ENCODE results near the gene ZDHHC24.

ZDHHC24 gene

GRCh38 chr11:66510990-66511339 is 34.9 kb downstream of the ZDHHC24 start:
- DNase-seq (ENCODE audit: insufficient read length, low spot score) = no peak
- TF ChIP-seq CTCF (IDR thresholded peaks at IDR 0.05; ENCODE audit: insufficient read depth, missing control alignments) = no peak
- FAIRE-seq = no peak

GRCh38 chr11:66510271-66510989 is 35.4 kb downstream of the ZDHHC24 start, which contains the start of gene BBS1:
Gene BBS1, plus strand, starts transcription at chr11:66510635. Its CDS starts 25 bp downstream, at chr11:66510660.
- no peak for TF ChIP-seq CTCF (IDR thresholded peaks at IDR 0.05; ENCODE audit: insufficient read depth, missing control alignments)
- DNase-seq (ENCODE audit: insufficient read length, low spot score) (peak; percentile 81), FAIRE-seq (no peak)

- DNase-seq (ENCODE audit: insufficient read length, low spot score) = no peak
Observed at GRCh38 chr11:66509131-66509561, 36.7 kb downstream of the ZDHHC24 start.

GRCh38 chr11:66505276-66505816 is 40.5 kb downstream of the ZDHHC24 start:
- FAIRE-seq (no peak), DNase-seq (ENCODE audit: insufficient read length, low spot score) (no peak)
- TF ChIP-seq CTCF (IDR thresholded peaks at IDR 0.05; ENCODE audit: insufficient read depth, missing control alignments) = no peak

More at GRCh38 chr11:66509131-66509561, 36.7 kb downstream of the ZDHHC24 start:
- no peak for TF ChIP-seq CTCF (IDR thresholded peaks at IDR 0.05; ENCODE audit: insufficient read depth, missing control alignments)
- no peak for FAIRE-seq

GRCh38 chr11:66498506-66498905 is 47.3 kb downstream of the ZDHHC24 start:
- FAIRE-seq (no peak), DNase-seq (ENCODE audit: insufficient read length, low spot score) (no peak)

GRCh38 chr11:66497206-66497605 is 48.6 kb downstream of the ZDHHC24 start:
- FAIRE-seq = no peak
- TF ChIP-seq CTCF (IDR thresholded peaks at IDR 0.05; ENCODE audit: insufficient read depth, missing control alignments) = no peak
- DNase-seq (ENCODE audit: insufficient read length, low spot score) = no peak

More at GRCh38 chr11:66498506-66498905, 47.3 kb downstream of the ZDHHC24 start:
- no peak for TF ChIP-seq CTCF (IDR thresholded peaks at IDR 0.05; ENCODE audit: insufficient read depth, missing control alignments)

- DNase-seq (ENCODE audit: insufficient read length, low spot score) (no peak), FAIRE-seq (no peak)
- peak; percentile 13 for TF ChIP-seq CTCF (IDR thresholded peaks at IDR 0.05; ENCODE audit: insufficient read depth, missing control alignments)
Observed at GRCh38 chr11:66495401-66495854, 50.4 kb downstream of the ZDHHC24 start.
